Thoracic aorta (tissue), 2 donors: Measurements from ENCODE around the gene TAOK2. TPM values are rescaled to one million over a fixed set of nuclear protein-coding genes. Genes with fewer than 3 reads are reported as not detected.
"Not testable (repeated sequence)": the region's sequence is repeated elsewhere in the genome, so short reads cannot be mapped to it uniquely, and the experiment has no call there.

Experiments used
- ATAC-seq: fragments of 150-250 bp; one replicate; pipeline ENCODE4 v1.8.0; 2017; ENCODE audit warnings: low read depth; ENCODE audit not compliant: insufficient number of reproducible peaks, low FRiP score
- DNase-seq: peaks from one replicate; pipeline ENCODE4 v3.0.0-alpha.2; 2020; ENCODE audit warnings: low spot score
- H3K27ac ChIP-seq, 2 donors: fragments of 200-600 bp; sonication (generic); 1 replicate in 1 of 2; 2 replicates in 1 of 2; pipeline ENCODE4 v1.5.1; 2016; ENCODE audit warnings: mild to moderate bottlenecking in 2 of 2, moderate library complexity in 2 of 2
- H3K27me3 ChIP-seq: fragments of 200-600 bp; sonication (generic); replicated peaks from 2 replicates; pipeline ENCODE4 v1.6.0; 2016; ENCODE audit warnings: mild to moderate bottlenecking; ENCODE audit not compliant: insufficient read depth
- H3K36me3 ChIP-seq: fragments of 200-600 bp; sonication (generic); one replicate; pipeline ENCODE4 v1.5.1; 2016
- H3K4me1 ChIP-seq, 2 donors: fragments of 200-600 bp; sonication (generic); 1 replicate in 1 of 2; 2 replicates in 1 of 2; pipeline versions ENCODE4 v1.5.1 to v1.6.0; 2016; ENCODE audit warnings: low read depth in 2 of 2, mild to moderate bottlenecking in 1 of 2; ENCODE audit not compliant: control insufficient read depth in 1 of 2
- H3K4me3 ChIP-seq: fragments of 200-600 bp; sonication (generic); 2 replicates; pipeline ENCODE4 v1.5.1; 2016; ENCODE audit warnings: mild to moderate bottlenecking
- H3K9me3 ChIP-seq: fragments of 200-600 bp; sonication (generic); 2 replicates; pipeline ENCODE4 v1.5.1; 2016
- total RNA-seq, 2 donors: library from RNA; depleted of rRNA; stranded (reverse); fragments of >200 nt; gene quantifications; one replicate each; pipeline versions ENCODE4 v1.1.0 to v1.2.3, GENCODE V29; 2016
- TF ChIP-seq, protein P1 (sequence below): fragments of 200-600 bp; sonication (generic); IDR thresholded peaks from one replicate; pipeline ENCODE4 v1.5.1; 2019; ENCODE audit warnings: antibody characterized with exemption

TAOK2 gene
- total RNA-seq, 2 donors from 2014 or later, result 54.6 to 55.0 TPM

DNA sequence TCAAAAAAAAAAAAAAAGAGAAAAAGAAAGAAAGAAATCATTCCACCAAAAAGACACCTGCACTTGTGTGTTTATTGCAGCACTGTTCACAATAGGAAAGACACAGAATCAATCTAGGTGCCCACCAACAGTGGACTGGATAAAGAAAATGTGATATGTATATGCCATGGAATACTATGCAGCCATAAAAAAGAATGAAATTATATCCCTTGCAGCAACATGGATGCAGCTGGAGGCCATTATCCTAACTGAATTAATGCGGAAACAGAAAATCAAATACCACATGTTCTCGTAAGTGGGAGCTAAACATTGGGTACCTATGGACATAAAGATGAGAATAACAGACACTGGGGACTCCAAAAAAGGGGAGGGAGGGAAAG lies 43.6 kb downstream of the TAOK2 start:
- Histone ChIP-seq H3K27ac (no peak overlapping the region), H3K36me3 (no peaks in the 10 kb centered on the region), H3K4me1 (peaks cover 2 to 11% of the 10 kb centered on the region in 2 donors), H3K9me3 (no peaks in the 10 kb centered on the region), H3K27me3 (no peaks in the 10 kb centered on the region), H3K4me3 (no peak overlapping the region)
- TF ChIP-seq, protein P1, sequence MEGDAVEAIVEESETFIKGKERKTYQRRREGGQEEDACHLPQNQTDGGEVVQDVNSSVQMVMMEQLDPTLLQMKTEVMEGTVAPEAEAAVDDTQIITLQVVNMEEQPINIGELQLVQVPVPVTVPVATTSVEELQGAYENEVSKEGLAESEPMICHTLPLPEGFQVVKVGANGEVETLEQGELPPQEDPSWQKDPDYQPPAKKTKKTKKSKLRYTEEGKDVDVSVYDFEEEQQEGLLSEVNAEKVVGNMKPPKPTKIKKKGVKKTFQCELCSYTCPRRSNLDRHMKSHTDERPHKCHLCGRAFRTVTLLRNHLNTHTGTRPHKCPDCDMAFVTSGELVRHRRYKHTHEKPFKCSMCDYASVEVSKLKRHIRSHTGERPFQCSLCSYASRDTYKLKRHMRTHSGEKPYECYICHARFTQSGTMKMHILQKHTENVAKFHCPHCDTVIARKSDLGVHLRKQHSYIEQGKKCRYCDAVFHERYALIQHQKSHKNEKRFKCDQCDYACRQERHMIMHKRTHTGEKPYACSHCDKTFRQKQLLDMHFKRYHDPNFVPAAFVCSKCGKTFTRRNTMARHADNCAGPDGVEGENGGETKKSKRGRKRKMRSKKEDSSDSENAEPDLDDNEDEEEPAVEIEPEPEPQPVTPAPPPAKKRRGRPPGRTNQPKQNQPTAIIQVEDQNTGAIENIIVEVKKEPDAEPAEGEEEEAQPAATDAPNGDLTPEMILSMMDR, result no peak
- DNase-seq, result no peak
- ATAC-seq, result no peak

DNA sequence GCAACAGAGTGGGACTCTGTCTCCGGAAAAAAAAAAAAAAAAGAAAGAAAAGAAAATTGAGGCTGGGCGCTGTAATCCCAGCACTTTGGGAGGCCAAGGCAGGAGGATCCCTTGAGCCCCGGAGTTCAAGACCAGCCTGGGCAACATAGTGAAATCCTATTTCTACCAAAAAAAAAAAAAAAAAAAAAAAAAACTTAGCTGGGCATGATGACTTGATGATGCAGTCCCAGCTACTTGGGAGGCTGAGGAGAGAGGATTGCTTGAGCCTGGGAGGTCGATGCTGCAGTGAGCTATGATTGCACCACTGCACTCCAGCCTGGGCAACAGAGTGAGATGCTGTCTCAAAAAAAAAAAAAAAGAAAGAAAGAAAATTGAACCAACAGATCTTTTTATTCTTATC lies 44.3 kb downstream of the TAOK2 start:
- H3K36me3 ChIP-seq, DNase-seq, H3K27me3 ChIP-seq, H3K27ac ChIP-seq, H3K9me3 ChIP-seq, ATAC-seq, H3K4me3 ChIP-seq: not testable (repeated sequence)
- H3K4me1 ChIP-seq, result peaks cover 2 to 10% of the 10 kb centered on the region in 2 donors

DNA sequence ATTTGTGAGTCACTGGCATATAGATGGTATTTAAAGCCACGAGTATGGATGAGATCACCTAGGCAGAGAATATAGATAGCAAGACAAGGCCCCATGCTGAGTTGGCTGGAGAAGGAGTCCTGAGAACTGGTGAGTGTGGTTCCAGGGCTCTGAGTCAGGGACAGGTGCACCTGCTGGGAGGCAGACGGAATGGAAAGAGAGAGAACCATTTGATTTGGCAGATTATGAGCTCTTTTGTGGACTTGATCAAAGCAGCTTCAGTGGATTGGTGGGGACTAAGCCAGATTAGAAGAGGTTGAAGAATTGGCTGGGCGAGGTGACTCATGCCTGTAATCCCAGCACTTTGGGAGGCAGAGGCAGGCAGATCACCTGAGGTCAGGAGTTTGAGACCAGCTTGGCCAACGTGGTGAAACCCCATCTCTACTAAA lies 45.1 kb downstream of the TAOK2 start:
- no peak for ATAC-seq
- no peak overlapping the region for H3K27ac ChIP-seq
- H3K4me3 ChIP-seq, result no peak overlapping the region
- DNase-seq, result no peak
- TF ChIP-seq, protein P1, result no peak
- peaks cover 2 to 10% of the 10 kb centered on the region in 2 donors for H3K4me1 ChIP-seq
- H3K27me3 ChIP-seq, result no peaks in the 10 kb centered on the region
- H3K36me3 ChIP-seq, result no peaks in the 10 kb centered on the region
- H3K9me3 ChIP-seq, result no peaks in the 10 kb centered on the region

DNA sequence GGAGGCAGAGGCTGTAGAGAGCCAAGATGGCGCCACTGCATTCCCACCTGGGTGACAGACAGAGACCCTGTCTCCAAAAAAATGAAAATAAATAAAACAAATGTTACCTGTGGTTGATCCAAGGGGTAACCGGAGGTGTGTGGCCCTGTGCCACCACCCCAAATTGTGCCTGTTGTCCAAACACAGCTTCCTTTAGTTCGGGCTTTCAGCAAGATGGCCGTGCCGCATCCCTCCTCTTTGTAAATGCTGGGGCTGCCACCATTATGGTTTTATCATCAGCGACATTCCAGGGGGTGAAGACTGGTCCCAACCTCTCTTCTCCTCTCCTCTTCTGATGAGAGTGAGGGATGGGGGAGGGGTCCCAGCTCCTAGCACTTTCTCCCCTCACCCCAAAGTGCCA lies 49.2 kb downstream of the TAOK2 start, which contains the start of gene C16orf92:
Gene C16orf92, plus strand, starts transcription at position 312 of the 400 bp plus-strand sequence. CDS start 143 bp downstream, outside the sequence.
- ATAC-seq (no peak), DNase-seq (no peak)
- Histone ChIP-seq H3K9me3 (no peaks in the 10 kb centered on the region), H3K27me3 (no peaks in the 10 kb centered on the region), H3K27ac (no peak within 1 kb of the TSS), H3K4me3 (no peak within 1 kb of the TSS), H3K36me3 (no peaks in the 10 kb centered on the region), H3K4me1 (peaks cover 2 to 10% of the 10 kb centered on the region in 2 donors)
- TF ChIP-seq, protein P1, result no peak

DNA sequence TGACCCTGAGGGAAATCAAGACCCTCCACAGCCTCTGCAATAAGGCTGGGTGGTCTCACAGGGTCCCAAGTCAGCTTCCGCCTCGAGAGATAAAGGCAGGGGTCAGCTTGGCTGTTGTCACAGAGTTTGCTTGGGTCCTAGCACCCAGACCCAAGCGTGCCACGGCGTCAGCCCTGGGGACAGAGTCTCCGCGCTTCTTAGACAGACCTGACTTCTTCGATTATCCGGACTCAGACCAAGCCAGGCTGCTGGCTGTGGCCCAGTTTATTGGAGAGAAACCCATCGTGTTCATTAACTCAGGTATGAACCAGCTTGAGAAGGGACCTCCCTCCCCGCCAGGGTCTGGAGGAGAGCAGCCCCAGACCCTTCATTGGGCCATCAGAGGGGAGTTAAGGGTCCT lies 49.9 kb downstream of the TAOK2 start:
- ATAC-seq (no peak), DNase-seq (no peak)
- no peak overlapping the region for H3K4me3 ChIP-seq
- no peaks in the 10 kb centered on the region for H3K36me3 ChIP-seq
- H3K4me1 ChIP-seq, result peaks cover 2 to 10% of the 10 kb centered on the region in 2 donors
- H3K27me3 ChIP-seq, result no peaks in the 10 kb centered on the region
- TF ChIP-seq, protein P1, result no peak
- no peaks in the 10 kb centered on the region for H3K9me3 ChIP-seq
- H3K27ac ChIP-seq, result no peak overlapping the region

DNA sequence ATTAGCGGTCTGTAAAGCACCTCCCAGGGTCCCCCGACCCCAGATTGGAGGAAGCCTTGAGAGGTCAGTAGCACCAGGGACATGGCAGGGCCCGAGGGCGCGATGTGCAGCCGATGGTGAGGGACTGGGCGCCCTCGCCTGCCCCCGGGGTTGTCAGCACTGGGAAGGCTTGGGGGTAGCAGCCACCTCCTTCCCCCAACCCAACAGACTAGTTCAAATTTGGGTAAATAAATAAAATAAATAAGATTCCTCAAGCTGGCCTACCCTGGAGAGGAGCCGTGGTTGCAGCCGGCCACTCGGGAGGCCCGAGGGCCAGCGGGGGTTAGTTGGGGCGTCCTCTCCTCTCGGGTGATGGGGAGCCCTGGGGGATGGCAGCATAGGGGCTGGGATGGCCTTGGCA lies 50.8 kb downstream of the TAOK2 start:
- H3K27me3 ChIP-seq, result no peaks in the 10 kb centered on the region
- ATAC-seq (no peak), DNase-seq (no peak)
- TF ChIP-seq, protein P1, result no peak
- H3K27ac ChIP-seq, result no peak overlapping the region
- no peaks in the 10 kb centered on the region for H3K9me3 ChIP-seq
- H3K36me3 ChIP-seq, result no peaks in the 10 kb centered on the region
- no peak overlapping the region for H3K4me3 ChIP-seq
- H3K4me1 ChIP-seq, result peaks cover 2 to 10% of the 10 kb centered on the region in 2 donors
